GM12878 (cell line): Measurements from ENCODE around the gene APOC4.

Source experiments
- CEBPB ChIP-seq, 2 experiments: fragments of 150-350 bp in 1 of 2; IDR thresholded peaks; 2 replicates each; pipeline ENCODE4 v1.6.1; 2012 to 2014; ENCODE audit warnings: low read depth in 2 of 2, low read length in 2 of 2, borderline replicate concordance in 1 of 2, inconsistent platforms in 1 of 2
- GABPA ChIP-seq: IDR thresholded peaks from 2 replicates; pipeline ENCODE4 v1.6.1; 2014; ENCODE audit warnings: antibody characterized with exemption, low read depth, mild to moderate bottlenecking, inconsistent platforms
- LARP7 ChIP-seq: fragments of 450-650 bp; IDR thresholded peaks from 2 replicates; pipeline ENCODE4 v1.6.1; 2017; ENCODE audit warnings: mild to moderate bottlenecking
- POLR2AphosphoS5 ChIP-seq: IDR thresholded peaks from 2 replicates; pipeline ENCODE4 v1.6.1; 2011; ENCODE audit warnings: mild to moderate bottlenecking, low read length, inconsistent platforms
- TCF12 ChIP-seq: IDR thresholded peaks from 2 replicates; pipeline ENCODE4 v1.6.1; 2011; ENCODE audit warnings: low read depth, mild to moderate bottlenecking, low read length
- TF ChIP-seq, protein P1 (sequence below): IDR thresholded peaks from 2 replicates; pipeline ENCODE4 v1.6.1; 2012; ENCODE audit warnings: low read length, inconsistent platforms
- TF ChIP-seq, protein P2 (sequence below): IDR thresholded peaks from 2 replicates; pipeline ENCODE4 v1.6.1; 2012; ENCODE audit warnings: low read depth, low read length, improper control_type of control experiment
- TF ChIP-seq, protein P3 (sequence below), 3 experiments: IDR thresholded peaks in 2 of 3; conservative IDR thresholded peaks in 1 of 3; 2 replicates each; pipeline ENCODE4 v1.5.1; 2011; ENCODE audit warnings: low read depth in 3 of 3, low read length in 3 of 3, mild to moderate bottlenecking in 3 of 3, control low read depth in 2 of 3, moderate library complexity in 2 of 3, inconsistent platforms in 1 of 3, mixed read lengths in 1 of 3; ENCODE audit not compliant: control insufficient read depth in 2 of 3, insufficient read depth in 1 of 3; ENCODE audit errors: extremely low read depth in 1 of 3

DNA sequence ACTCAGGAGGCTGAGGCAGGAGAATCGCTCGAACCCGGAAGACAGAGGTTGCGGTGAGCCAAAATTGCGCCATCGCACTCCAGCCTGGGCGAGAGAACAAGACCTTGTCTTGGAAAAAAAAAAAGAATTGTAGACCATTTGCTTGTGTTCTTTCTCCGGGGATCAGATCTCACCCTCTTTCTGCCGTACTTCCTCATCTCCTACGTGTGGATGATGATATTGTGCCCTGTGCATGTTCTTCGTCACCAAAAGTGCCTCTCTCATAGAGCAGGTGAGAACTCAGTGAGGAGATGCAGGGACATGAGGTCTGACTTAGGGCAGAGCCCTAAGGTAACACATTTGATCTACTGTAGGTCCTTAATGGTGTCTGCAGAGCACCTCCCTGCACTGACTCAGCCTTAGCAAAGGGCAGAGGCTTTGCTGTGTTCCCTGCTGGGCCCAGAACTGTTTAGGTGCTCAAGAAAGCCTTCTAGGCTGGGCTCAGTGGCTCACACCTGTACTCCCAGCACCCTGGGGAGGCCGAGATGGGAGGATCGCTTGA lies 5.1 kb downstream of the APOC4 start:
- TF ChIP-seq, protein P1, sequence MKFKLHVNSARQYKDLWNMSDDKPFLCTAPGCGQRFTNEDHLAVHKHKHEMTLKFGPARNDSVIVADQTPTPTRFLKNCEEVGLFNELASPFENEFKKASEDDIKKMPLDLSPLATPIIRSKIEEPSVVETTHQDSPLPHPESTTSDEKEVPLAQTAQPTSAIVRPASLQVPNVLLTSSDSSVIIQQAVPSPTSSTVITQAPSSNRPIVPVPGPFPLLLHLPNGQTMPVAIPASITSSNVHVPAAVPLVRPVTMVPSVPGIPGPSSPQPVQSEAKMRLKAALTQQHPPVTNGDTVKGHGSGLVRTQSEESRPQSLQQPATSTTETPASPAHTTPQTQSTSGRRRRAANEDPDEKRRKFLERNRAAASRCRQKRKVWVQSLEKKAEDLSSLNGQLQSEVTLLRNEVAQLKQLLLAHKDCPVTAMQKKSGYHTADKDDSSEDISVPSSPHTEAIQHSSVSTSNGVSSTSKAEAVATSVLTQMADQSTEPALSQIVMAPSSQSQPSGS: no peak
- TF ChIP-seq, protein P2, sequence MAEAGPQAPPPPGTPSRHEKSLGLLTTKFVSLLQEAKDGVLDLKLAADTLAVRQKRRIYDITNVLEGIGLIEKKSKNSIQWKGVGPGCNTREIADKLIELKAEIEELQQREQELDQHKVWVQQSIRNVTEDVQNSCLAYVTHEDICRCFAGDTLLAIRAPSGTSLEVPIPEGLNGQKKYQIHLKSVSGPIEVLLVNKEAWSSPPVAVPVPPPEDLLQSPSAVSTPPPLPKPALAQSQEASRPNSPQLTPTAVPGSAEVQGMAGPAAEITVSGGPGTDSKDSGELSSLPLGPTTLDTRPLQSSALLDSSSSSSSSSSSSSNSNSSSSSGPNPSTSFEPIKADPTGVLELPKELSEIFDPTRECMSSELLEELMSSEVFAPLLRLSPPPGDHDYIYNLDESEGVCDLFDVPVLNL: no peak
- TF ChIP-seq TCF12 (no peak), CEBPB (IDR thresholded peaks at IDR 0.05; ENCODE audit: borderline replicate concordance in 1 of 2, low read depth in 2 of 2, low read length in 2 of 2) (no peak), POLR2AphosphoS5 (no peak), LARP7 (no peak), GABPA (no peak)
- TF ChIP-seq, protein P3, sequence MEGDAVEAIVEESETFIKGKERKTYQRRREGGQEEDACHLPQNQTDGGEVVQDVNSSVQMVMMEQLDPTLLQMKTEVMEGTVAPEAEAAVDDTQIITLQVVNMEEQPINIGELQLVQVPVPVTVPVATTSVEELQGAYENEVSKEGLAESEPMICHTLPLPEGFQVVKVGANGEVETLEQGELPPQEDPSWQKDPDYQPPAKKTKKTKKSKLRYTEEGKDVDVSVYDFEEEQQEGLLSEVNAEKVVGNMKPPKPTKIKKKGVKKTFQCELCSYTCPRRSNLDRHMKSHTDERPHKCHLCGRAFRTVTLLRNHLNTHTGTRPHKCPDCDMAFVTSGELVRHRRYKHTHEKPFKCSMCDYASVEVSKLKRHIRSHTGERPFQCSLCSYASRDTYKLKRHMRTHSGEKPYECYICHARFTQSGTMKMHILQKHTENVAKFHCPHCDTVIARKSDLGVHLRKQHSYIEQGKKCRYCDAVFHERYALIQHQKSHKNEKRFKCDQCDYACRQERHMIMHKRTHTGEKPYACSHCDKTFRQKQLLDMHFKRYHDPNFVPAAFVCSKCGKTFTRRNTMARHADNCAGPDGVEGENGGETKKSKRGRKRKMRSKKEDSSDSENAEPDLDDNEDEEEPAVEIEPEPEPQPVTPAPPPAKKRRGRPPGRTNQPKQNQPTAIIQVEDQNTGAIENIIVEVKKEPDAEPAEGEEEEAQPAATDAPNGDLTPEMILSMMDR (IDR thresholded peaks at IDR 0.05 in 2 of 3, conservative IDR thresholded peaks at IDR 0.05 in 1 of 3; ENCODE audit: control insufficient read depth in 2 of 3, extremely low read depth in 1 of 3, insufficient read depth in 1 of 3, low read depth in 3 of 3, low read length in 3 of 3): no peak
